ENCODE measurements around the gene C1QTNF1. TPM values are rescaled to one million over a fixed set of nuclear protein-coding genes. Genes with fewer than 3 reads are reported as not detected.

C1QTNF1 gene
- total RNA-seq, 4 donors from 2014 or later = 6.3 to 20.6 (median 14.3) TPM

DNA sequence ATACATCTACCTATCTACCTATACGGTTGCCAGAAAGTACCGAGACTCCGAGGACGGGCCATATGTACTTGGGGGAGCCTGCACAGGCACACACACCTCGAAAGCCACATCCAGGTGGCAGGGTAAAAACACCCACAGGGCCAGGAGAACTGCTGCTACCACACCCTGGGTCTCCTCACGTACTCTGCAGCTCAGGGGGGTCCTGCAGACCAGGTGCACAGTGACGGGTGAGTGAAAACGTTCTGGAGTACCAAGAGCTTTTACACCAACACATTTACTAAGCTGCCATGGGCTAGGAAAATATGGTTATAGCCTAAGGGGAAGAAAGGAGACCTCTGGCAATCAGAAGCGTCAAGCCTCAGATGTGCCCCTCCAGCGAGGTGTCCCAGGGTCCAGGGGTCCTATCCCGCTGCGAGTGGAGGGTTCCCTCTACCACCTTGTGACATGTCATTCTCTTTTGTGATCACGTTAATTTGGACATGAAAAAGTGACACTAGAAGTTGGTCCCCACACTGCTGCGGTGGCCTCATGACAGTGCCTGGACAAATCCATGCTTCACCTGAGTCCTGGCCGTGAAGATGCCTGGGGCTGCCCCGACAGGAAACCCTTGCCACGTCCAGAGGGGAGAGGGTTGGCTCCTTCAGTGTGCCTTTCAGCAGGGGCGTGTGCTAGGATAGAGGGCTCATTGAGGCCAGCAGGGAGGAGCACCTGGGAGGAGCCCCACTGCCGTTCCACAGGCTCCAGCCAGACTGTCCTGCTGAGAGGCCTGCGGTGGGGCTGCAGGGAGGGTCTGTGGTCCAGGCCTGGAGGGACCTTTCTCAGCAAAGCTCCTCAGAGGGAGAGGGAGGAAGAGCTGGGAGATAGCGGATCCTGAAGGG, 16.2 kb upstream of the C1QTNF1 start:
- peak in 2 of 3 donors; percentile 61 to 69 for DNase-seq
- TF ChIP-seq POLR2A (IDR thresholded peaks at IDR 0.05) = peak in 1 of 2 donors; percentile 36
- TF ChIP-seq, protein P1, sequence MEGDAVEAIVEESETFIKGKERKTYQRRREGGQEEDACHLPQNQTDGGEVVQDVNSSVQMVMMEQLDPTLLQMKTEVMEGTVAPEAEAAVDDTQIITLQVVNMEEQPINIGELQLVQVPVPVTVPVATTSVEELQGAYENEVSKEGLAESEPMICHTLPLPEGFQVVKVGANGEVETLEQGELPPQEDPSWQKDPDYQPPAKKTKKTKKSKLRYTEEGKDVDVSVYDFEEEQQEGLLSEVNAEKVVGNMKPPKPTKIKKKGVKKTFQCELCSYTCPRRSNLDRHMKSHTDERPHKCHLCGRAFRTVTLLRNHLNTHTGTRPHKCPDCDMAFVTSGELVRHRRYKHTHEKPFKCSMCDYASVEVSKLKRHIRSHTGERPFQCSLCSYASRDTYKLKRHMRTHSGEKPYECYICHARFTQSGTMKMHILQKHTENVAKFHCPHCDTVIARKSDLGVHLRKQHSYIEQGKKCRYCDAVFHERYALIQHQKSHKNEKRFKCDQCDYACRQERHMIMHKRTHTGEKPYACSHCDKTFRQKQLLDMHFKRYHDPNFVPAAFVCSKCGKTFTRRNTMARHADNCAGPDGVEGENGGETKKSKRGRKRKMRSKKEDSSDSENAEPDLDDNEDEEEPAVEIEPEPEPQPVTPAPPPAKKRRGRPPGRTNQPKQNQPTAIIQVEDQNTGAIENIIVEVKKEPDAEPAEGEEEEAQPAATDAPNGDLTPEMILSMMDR (IDR thresholded peaks at IDR 0.05) = no peak
- peaks cover 10 to 52% (median 17%) of the 10 kb centered on the region in 4 donors for H3K4me1 ChIP-seq
- no peaks in the 10 kb centered on the region for H3K9me3 ChIP-seq
- no peaks in the 10 kb centered on the region for H3K36me3 ChIP-seq
- H3K27ac ChIP-seq = peak overlapping the region in 3 of 4 donors; percentile 86 to 99 (median 94)
- peak overlapping the region in 3 of 4 donors; percentile 72 to 100 (median 96) for H3K4me3 ChIP-seq
- no peaks in the 10 kb centered on the region for H3K27me3 ChIP-seq

DNA sequence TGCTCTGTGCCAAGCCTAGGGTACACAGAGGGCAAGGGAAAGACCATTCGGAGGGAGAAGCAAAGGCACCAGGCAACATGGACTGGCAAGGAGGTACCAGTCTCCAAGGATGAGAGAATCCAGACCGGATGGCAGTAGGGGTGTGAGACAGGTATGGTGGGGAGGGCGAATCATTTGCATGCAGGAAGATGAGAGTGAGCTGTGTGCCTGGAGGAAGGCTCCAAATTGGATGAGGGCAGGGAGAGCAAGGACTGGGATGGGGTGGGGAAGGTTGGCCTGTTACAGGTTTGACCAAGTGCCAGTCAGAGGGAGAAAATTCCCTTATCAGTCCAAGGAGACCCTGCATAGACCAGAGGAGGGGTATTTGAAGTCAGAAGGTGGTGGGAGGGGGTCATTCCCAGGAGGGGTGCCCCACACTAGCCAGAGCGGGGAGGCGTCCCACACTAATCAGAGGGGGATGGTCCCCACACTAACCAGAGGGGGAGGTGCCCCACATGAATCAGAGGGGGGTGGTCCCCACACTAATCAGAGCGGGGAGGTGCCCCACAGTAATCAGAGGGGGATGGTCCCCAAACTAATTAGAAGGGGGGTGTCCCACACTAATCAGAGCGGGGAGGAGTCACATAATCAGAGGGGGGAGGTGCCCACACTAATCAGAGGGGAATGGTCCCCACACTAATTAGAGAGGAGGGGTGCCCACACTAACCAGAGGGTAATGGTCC, 15.1 kb upstream of the C1QTNF1 start:
- peaks cover 10 to 49% (median 17%) of the 10 kb centered on the region in 4 donors for H3K4me1 ChIP-seq
- TF ChIP-seq POLR2A (IDR thresholded peaks at IDR 0.05) = no peak
- TF ChIP-seq, protein P1 (IDR thresholded peaks at IDR 0.05) = no peak
- DNase-seq = peak in 1 of 3 donors; percentile 41

DNA sequence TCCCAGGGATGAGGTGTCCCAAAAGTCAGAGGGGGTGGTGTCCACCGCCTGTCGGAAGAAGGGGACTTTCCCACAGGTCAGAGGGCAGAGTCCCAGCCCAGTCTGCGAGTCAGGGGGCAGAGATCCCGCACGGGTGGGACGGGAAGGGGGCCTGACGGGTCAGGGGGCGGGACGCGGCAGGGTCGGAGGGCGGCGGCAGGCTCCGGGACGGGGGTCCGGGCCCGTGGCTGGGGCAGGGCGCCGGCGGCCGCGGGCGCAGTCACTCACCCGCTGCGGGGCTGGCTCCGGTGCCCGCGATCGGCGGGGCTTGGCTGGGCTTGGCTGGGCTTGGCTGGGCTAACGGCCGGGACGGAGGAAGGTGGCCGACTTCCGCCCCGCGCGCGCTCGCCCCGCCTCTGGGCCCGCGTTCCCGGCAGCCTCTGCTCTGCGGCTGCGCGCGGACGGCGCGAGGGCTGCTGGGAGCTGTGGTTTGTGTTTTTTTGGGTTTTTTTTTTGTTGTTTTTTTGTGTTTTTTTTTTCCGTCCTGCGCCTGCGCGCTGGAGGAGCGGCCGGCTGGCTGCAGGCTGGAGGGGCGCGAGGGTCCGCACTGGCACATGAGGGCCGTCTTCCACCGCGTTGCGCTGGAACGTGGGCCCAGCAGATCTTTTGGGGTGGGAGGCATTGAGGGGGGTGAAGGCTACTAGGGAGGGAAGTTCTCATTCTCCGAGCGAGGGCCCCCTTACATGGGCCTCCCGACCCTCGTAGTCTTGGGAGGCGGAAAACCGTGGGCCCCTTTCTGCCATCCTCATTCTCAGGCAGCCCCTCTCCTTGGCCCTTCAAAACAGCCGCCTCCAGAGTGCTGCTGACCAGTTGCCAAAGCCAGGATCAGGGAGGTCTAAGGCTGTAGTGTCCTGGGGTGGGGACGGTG, 14.3 kb upstream of the C1QTNF1 start, which contains the start of gene CANT1:
CANT1 (minus strand) TSS at position 368 of the 907 bp plus-strand sequence. CDS start 12,142 bp downstream, outside the sequence.
- Histone ChIP-seq H3K9me3 (no peaks in the 10 kb centered on the region), H3K4me3 (peak within 1 kb of the TSS; percentile 72 to 100 (median 98)), H3K27ac (peak within 1 kb of the TSS; percentile 86 to 99 (median 92)), H3K27me3 (no peaks in the 10 kb centered on the region), H3K36me3 (no peaks in the 10 kb centered on the region), H3K4me1 (peaks cover 10 to 49% (median 17%) of the 10 kb centered on the region in 4 donors)
- peak; percentile 75 to 92 (median 88) for DNase-seq
- TF ChIP-seq, protein P1 (IDR thresholded peaks at IDR 0.05) = no peak
- peak; percentile 59 to 69 for TF ChIP-seq POLR2A (IDR thresholded peaks at IDR 0.05)

More for the DNA sequence above, 15.1 kb upstream of the C1QTNF1 start:
- H3K9me3 ChIP-seq = no peaks in the 10 kb centered on the region
- H3K27ac ChIP-seq = peak overlapping the region; percentile 86 to 99 (median 92)
- H3K27me3 ChIP-seq = no peaks in the 10 kb centered on the region
- H3K4me3 ChIP-seq = peak overlapping the region; percentile 72 to 100 (median 98)
- no peaks in the 10 kb centered on the region for H3K36me3 ChIP-seq

GRCh38 chr17:79010304-79010646, 13.7 kb upstream of the C1QTNF1 start:
- Histone ChIP-seq H3K36me3 (no peaks in the 10 kb centered on the region), H3K27me3 (no peaks in the 10 kb centered on the region), H3K4me3 (peak overlapping the region; percentile 72 to 100 (median 98)), H3K9me3 (no peaks in the 10 kb centered on the region), H3K27ac (peak overlapping the region; percentile 86 to 99 (median 92)), H3K4me1 (peaks cover 10 to 46% (median 17%) of the 10 kb centered on the region in 4 donors)
- peak in 1 of 3 donors; percentile 45 for DNase-seq
- TF ChIP-seq, protein P1 (IDR thresholded peaks at IDR 0.05) = no peak
- TF ChIP-seq POLR2A (IDR thresholded peaks at IDR 0.05) = no peak

Measured in Peyer's patch (tissue), 4 donors.